ENCODE measurements around the gene KLHL29. TPM values are rescaled to one million over a fixed set of nuclear protein-coding genes. Genes with fewer than 3 reads are reported as not detected.
A peak's percentile ranks its signal among the peaks of the same experiment; 100 is the strongest.

KLHL29 gene
- total and polyA plus RNA-seq, 2 of the 13 experiments (the other 11 are each of a cell fraction or from before 2014, with no cell fraction given): 0.01 TPM; not detected in 1

GRCh38 chr2:23422089-23423061 is 37.4 kb downstream of the KLHL29 start (continued):
- TF ChIP-seq, protein P1, sequence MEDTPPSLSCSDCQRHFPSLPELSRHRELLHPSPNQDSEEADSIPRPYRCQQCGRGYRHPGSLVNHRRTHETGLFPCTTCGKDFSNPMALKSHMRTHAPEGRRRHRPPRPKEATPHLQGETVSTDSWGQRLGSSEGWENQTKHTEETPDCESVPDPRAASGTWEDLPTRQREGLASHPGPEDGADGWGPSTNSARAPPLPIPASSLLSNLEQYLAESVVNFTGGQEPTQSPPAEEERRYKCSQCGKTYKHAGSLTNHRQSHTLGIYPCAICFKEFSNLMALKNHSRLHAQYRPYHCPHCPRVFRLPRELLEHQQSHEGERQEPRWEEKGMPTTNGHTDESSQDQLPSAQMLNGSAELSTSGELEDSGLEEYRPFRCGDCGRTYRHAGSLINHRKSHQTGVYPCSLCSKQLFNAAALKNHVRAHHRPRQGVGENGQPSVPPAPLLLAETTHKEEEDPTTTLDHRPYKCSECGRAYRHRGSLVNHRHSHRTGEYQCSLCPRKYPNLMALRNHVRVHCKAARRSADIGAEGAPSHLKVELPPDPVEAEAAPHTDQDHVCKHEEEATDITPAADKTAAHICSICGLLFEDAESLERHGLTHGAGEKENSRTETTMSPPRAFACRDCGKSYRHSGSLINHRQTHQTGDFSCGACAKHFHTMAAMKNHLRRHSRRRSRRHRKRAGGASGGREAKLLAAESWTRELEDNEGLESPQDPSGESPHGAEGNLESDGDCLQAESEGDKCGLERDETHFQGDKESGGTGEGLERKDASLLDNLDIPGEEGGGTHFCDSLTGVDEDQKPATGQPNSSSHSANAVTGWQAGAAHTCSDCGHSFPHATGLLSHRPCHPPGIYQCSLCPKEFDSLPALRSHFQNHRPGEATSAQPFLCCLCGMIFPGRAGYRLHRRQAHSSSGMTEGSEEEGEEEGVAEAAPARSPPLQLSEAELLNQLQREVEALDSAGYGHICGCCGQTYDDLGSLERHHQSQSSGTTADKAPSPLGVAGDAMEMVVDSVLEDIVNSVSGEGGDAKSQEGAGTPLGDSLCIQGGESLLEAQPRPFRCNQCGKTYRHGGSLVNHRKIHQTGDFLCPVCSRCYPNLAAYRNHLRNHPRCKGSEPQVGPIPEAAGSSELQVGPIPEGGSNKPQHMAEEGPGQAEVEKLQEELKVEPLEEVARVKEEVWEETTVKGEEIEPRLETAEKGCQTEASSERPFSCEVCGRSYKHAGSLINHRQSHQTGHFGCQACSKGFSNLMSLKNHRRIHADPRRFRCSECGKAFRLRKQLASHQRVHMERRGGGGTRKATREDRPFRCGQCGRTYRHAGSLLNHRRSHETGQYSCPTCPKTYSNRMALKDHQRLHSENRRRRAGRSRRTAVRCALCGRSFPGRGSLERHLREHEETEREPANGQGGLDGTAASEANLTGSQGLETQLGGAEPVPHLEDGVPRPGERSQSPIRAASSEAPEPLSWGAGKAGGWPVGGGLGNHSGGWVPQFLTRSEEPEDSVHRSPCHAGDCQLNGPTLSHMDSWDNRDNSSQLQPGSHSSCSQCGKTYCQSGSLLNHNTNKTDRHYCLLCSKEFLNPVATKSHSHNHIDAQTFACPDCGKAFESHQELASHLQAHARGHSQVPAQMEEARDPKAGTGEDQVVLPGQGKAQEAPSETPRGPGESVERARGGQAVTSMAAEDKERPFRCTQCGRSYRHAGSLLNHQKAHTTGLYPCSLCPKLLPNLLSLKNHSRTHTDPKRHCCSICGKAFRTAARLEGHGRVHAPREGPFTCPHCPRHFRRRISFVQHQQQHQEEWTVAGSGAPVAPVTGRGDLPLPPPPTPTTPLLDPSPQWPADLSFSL (CRISPR knock-in tag; IDR thresholded peaks at IDR 0.05): peak; percentile 92
- TF ChIP-seq, protein P2, sequence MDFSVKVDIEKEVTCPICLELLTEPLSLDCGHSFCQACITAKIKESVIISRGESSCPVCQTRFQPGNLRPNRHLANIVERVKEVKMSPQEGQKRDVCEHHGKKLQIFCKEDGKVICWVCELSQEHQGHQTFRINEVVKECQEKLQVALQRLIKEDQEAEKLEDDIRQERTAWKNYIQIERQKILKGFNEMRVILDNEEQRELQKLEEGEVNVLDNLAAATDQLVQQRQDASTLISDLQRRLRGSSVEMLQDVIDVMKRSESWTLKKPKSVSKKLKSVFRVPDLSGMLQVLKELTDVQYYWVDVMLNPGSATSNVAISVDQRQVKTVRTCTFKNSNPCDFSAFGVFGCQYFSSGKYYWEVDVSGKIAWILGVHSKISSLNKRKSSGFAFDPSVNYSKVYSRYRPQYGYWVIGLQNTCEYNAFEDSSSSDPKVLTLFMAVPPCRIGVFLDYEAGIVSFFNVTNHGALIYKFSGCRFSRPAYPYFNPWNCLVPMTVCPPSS (IDR thresholded peaks at IDR 0.05): 0 out of 2 replicates have a peak, but pooled peaks have one; percentile 19
- no peak for TF ChIP-seq ZNF777 (CRISPR knock-in tag; IDR thresholded peaks at IDR 0.05)
- TF ChIP-seq EP300 (IDR thresholded peaks at IDR 0.05; ENCODE audit: low read depth in 2 of 2, low read length in 2 of 2): no peak
- no peak for TF ChIP-seq EP300 (CRISPR knock-in tag; IDR thresholded peaks at IDR 0.05; ENCODE audit: borderline replicate concordance)
- no peak for TF ChIP-seq ZNF841 (CRISPR knock-in tag; IDR thresholded peaks at IDR 0.05; ENCODE audit: borderline replicate concordance)
- no peak for TF ChIP-seq HMG20B (CRISPR knock-in tag; conservative IDR thresholded peaks at IDR 0.05)
- peak; percentile 85; the same call in 1 of the 2 replicates for TF ChIP-seq ZNF207 (IDR thresholded peaks at IDR 0.05; ENCODE audit: borderline replicate concordance)
- no peak for TF ChIP-seq GZF1 (CRISPR knock-in tag; IDR thresholded peaks at IDR 0.05)
- TF ChIP-seq ZNF660 (CRISPR knock-in tag; IDR thresholded peaks at IDR 0.05; ENCODE audit: borderline replicate concordance, low read depth): no peak
- no peak for TF ChIP-seq BRF2 (CRISPR knock-in tag; IDR thresholded peaks at IDR 0.05)

All from HepG2 (cell line).